Fibroblast of lung (primary cell): Measurements from ENCODE around the gene CYP2C18.

Experiments
- CTCF ChIP-seq, 2 donors: IDR thresholded peaks in 1 of 2; conservative IDR thresholded peaks in 1 of 2; 1 replicate in 1 of 2; 2 replicates in 1 of 2; pipeline ENCODE4 v1.5.1; 2011 to 2012; ENCODE audit warnings: low read length in 2 of 2, control low read depth in 1 of 2, inconsistent platforms in 1 of 2, low read depth in 1 of 2, mild to moderate bottlenecking in 1 of 2
- EZH2 ChIP-seq: IDR thresholded peaks from 2 replicates; pipeline ENCODE4 v1.5.1; 2012; ENCODE audit warnings: low read length, control low read depth, mild to moderate bottlenecking; ENCODE audit errors: missing control alignments

DNA sequence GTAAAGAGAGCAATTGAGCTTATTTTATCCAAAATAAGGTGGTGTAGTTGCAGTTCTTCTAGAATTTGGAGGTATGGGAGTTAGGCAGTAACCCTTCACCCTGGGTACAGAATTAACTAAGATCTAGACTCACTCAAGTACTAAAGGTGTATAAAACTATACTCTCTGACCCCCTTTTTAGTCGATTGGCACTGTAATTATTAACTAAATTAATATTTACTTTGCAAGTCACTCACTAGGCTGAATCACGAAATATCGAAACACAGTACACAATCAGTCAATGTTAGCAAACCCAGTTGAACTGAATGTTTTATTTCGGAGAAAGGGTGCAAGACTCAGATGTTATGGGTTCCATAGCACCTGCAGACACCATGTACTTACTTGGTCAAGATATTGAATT, 64.3 kb downstream of the CYP2C18 start:
- TF ChIP-seq EZH2 (no peak), CTCF (conservative IDR thresholded peaks at IDR 0.05 in 1 of 2, IDR thresholded peaks at IDR 0.05 in 1 of 2; ENCODE audit: low read depth in 1 of 2, low read length in 2 of 2) (no peak)
